HTR-8/SVneo (cell line): ENCODE data around the gene C17orf78.
"Not testable (repeated sequence)": the region's sequence is repeated elsewhere in the genome, so short reads cannot be mapped to it uniquely, and the experiment has no call there.

Experiments used
- DNase-seq: peaks from one replicate; pipeline ENCODE4 v3.0.0; 2011; ENCODE audit warnings: low spot score, mixed read lengths; ENCODE audit not compliant: insufficient read length
- FAIRE-seq: peaks from 2 replicates; lab custom pipeline; 2011; peaks lifted over from hg19 to GRCh38; lab: Jason Lieb, UNC

C17orf78 gene

DNA sequence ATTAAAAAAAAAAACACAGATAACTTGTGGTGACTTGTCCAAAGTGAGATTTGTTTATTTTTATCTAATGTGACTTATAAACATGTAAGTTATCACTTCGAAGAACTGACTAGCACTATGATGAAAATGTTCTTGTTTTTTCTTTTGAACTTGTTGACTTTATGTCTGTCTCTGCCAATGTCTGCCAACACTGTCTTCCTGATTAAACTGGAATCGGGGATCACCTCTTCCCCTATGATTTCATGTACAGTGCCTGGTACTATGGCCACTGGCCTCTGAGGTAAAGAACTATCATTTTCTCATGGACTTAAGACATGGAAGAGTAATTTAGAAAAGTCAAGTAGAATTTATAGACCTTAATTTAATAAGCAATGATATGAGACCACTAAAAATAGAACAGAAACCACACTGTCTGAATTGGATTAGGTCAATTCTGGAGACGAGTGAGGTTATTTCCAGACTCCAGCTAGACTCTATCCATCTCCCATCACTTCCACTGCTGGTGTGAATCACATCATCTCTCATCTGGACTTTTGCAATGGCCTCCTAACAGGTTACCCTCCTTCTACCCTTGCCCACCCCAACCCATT lies 8.9 kb downstream of the C17orf78 start:
- FAIRE-seq, result no peak
- no peak for DNase-seq

DNA sequence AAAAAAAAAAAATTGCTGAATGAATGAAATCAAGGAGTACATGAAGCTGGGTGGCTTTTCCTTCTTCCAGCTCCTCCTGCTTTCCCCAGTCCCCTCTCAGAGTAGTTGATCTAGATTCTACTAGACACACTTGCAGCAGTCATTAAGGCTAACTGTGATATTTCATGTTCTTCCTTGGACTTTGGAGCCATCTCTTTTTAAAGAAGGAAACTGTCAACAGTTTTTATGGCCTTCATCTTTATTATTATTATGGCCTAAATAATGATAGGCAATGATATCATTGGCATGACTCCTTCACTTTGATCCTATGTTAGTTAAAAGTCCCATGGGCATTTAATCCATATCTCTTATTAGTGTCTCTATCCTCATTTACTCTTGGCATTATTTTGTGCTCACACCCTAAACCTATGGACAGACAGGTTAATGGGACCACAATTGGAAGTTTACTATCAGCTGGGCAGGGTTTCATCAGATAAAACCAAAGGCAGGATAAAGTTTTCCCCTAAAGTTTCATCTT lies 9.7 kb downstream of the C17orf78 start:
- DNase-seq (no peak), FAIRE-seq (no peak)

DNA sequence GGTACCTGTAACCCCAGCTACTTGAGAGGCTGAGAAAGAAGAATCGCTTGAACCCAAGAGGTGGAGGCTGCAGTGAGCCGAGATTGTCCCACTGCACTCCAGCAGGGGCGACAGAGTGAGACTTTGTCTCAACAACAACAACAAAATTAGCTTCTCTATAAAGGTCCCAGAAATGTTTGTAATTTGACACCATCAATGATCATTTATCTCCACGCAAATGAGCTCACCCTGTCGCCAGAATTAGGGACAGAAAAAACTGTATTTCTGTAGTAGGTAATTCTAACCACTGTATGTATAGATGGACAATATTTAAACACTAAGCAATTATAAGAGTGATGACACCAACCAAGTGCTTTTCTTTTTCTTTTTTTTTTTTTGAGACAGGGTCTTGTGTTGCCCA lies 10.7 kb downstream of the C17orf78 start:
- FAIRE-seq, result no peak
- no peak for DNase-seq

DNA sequence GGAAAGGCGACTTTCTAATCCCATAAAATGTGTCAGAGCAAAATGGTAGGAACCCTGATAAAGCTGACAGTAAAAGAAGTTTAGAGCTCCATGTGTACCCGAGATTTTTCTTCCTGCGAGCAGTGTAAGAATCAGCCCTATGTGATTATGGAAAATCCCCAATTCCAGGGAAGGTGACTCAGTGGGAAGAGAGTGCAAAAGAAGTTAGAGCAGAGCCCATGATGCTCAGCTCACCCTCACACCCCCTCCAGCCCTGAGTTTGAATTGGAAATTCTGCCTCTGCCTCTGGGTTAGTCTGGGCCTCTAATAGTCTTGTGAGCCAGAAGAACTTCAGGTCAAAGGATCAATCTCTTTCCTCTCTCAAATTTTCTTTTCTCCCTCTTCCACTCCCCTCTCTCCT lies 12.5 kb downstream of the C17orf78 start:
- FAIRE-seq, result no peak

DNA sequence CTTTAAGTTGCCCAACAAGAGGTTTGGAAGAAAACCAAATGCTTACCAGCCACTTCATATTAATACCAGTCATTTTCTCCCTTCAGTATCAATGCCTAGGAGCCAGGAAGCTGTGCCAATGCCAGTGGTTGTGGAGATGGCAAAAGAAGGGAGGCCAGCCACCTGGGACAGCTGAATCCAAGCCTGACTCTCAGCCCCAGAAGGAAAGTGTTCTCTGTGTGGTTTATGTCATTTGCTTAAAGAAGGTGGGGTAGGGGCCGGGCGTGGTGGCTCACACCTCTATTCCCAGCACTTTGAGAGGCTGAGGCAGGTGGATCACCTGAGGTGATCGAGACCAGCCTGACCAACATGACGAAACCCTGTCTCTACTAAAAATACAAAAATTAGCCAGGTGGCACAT lies 13.4 kb downstream of the C17orf78 start:
- FAIRE-seq (no peak), DNase-seq (no peak)

More for the DNA sequence above, 12.5 kb downstream of the C17orf78 start:
- no peak for DNase-seq

DNA sequence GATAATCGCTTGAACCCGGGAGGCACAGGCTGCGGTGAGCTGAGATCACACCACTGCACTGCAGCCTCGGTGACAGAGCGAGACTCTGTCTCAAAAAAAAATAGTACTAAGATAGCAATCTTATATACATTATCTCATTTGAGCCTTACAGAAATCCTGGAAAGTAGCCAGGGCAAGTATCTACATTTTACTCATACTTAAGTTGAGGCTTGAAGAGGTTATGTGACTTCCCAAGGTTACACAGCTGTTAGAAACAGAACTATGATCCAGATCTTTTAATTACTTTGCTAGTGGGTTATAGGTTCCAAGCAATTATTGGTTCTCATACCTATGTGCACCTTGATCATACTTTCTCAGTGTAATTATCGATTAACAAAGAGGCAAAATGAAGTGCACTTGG lies 15.4 kb downstream of the C17orf78 start:
- FAIRE-seq, result no peak
- DNase-seq, result no peak

DNA sequence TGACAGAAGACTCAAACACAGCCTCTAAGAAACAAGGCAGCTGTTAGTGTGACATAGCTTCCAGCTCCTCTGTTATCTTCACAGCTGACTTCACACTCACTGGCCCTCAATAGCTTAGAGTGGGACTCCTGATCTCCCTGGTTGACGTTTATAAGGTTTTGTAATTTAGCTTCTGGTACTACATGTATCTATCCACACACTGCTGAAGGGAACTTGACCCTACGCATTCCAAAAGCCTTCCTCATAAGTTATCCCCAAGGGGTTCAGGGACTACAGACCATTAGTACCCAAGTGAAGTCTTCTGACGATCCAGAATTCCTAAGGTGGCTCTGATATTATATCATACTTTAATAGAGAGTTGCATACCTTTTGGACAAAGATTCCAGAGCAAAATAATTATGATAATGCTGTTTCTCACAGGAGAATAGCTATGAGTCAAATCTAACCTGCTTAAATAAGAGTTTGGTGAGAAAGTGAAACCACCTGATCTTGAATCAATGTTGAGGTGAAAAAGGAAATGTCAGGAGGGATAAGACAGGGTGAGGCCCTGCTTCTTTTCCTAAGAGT lies 16.3 kb downstream of the C17orf78 start:
- DNase-seq (peak; percentile 71), FAIRE-seq (no peak)

DNA sequence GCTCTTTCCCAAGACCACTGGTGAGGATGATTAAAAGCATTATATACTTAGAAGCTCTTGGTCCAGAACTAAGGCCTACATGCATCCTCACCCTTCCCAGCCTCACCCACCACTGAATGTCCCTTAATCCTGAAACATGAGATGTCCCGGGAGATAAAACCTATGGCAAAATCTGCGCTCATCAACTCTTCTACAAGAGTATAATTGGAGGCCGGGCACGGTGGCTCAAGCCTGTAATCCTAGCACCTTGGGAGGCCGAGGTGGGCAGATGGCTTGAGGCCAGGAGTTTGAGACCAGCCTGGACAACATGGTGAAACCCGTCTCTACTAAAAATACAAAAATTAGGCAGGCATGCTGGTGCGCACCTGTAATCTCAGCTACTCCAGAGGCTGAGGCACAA lies 17.6 kb downstream of the C17orf78 start:
- FAIRE-seq (no peak), DNase-seq (no peak)

DNA sequence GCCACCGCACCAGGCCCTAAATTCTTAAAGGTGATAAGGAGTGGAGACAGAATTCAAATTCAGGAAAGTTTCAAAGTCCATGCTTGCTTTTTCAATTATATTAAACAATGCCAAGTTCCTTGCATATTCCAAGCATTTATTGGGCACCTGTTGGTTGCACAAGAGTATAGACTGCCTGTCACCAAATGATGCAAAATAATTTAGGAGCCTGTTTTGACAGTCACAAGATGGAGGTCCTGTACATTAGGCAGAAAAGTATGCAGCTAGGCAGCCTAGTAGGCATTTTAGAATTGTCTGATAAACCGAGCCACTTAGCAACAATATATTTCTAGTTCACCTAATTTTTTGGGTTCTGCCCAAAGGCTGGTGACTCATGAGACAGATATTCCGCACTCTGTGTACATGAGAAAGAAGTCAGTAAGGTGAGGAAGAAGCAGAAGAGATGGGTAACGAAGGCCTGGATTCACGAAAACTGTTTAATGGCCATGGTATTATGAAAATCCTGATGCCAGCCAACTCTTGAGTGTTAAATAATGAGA lies 23.5 kb downstream of the C17orf78 start:
- DNase-seq (no peak), FAIRE-seq (no peak)

DNA sequence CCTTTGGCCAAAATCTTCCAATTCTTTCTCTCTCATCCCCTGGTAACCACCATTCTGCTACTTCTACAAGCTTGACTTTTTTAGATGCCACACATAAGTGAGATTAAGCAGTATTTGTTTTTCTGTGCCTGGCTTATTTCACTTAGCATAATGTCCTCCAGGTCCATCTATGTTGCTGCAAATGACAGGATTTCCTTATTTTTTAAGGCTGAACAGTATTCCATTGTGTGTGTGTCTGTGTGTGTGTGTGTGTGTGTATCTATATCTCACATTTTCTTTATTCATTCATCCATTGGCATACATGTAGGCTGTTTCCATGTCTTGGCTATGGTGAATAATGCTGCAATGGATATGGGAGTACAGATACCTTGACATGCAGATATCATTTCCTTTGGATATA lies 24.7 kb downstream of the C17orf78 start:
- DNase-seq (no peak), FAIRE-seq (no peak)

DNA sequence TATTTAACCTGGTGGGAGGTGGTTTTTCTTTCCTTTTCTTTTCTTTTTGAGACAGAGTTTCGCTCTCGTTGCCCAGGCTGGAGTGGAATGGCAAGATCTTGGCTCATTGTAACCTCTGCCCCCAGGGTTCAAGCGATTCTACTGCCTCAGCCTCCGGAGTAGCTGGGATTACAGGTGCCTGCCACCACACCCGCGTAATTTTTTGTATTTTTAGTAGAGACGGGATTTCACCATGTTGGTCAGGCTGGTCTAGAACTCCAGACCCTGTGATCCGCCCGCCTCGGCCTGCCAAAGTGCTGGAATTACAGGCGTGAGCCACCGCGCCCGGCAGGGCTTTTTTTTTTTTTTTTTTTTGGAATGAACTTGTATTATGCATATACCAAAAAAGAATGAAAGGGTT lies 29.7 kb downstream of the C17orf78 start:
- FAIRE-seq, DNase-seq: not testable (repeated sequence)

DNA sequence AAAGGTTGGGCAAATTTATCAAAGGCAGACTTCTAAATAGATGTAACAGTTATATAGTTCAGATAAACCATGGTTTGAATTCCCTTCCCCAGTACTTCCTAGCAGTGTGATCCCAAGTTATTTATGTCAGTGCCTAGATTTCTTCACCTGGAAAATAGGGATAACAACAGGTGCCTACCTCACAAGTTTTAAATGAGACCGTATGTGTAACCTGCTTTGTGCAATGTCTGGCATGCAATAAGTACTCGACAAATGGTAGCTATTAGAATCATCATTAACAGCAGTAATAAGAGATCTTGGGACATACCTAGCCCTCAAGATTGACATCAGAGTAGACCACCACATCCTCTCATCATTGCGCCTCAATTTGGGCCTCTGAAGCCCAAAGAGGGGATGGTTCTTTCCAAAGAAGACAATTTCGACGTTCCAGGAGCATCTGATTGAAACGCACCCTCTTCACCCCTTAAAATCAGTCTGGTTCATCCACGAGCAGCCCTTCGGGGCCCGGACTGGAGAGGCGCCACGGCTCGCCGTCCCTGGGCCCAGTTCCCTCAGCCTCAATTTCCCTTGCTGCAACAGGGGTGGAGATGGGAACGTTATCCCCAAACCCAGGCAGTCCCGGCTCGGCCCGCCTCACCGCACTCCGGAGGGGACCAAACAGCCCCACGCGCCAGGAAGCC lies 30.3 kb downstream of the C17orf78 start:
- FAIRE-seq (no peak), DNase-seq (no peak)

DNA sequence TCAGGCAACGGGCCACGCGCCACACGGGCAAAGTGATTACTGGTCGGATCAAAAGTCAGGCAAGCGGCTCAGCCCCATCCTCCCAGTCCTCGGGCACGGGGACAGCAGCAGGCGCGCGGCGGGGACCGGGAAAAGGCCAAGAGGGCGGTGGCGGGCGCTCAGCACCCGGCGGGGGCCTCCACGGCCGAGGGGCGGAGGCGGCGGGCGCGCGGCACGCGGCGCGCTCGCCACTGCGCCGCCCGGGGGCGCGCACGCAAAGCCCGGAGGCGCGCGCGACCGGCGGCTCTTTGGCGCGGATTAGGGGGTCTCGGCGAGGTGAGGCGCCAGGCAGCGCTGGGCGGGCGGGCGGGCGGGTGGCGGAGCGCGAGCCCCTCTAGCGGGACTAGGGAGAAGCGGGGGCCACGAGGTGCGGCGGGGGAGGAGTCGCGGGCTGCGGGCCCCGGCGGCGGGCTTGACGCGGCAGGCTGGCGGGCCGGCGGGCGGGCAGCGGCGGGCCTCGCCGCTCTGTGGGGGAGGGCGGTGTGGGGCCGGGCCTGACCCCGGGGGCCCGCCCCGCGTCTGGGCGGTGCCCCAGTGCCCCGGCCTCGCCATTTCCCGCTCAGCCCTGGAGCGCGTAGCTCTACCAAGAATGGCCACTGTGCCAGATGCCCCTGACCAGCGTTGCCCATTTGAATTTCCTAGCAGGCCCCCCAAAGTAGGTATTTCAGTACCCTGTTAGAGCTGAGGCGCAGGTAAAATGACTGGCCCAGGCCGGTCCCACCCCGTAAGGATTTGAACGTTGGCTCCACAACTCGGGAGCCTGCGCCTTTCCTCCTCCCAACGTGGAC lies 31.1 kb downstream of the C17orf78 start, which contains the start of the genes ACACA and TADA2A:
Gene ACACA, minus strand, starts transcription at position 202 of the 827 bp plus-strand sequence. CDS start 537 bp downstream, outside the sequence.
Gene TADA2A, plus strand, starts transcription at position 252 of the 827 bp plus-strand sequence. CDS start 4,480 bp downstream, outside the sequence.
- DNase-seq (peak; percentile 95), FAIRE-seq (no peak)

DNA sequence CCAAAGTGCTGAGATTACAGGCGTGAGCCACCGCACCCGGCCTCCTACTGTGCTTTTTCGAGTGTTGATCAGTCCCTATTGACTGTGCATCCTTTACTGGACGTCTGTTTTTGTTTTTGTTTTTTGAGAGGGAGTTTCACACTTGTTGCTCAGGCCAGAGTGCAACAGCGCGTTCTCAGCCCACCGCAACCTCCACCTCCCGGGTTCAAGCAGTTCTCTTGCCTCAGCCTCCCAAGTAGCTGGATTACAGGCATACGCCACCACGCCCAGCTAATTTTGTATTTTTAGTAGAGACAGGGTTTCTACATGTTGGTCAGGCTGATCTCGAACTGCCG lies 32.3 kb downstream of the C17orf78 start:
- DNase-seq, FAIRE-seq: not testable (repeated sequence)

DNA sequence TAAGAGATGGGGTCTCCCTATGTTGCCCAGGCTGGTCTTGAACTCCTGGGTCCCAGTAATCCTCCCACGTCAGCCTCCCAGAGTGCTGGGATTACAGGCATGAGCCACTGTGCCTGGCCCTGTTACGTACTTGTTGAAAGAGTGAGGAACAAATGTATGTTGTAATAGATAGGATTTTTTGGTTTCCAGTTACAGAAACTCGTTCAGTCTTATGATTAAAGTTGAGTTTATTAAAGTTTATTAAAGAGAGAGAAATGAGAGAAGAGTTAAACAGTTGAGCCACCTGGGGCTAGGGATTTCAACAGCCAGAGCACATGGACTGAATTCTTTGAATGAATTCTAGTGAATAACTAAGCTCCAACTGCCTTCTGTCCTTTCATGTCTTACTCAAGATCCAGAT lies 34.6 kb downstream of the C17orf78 start:
- no peak for DNase-seq
- no peak for FAIRE-seq

DNA sequence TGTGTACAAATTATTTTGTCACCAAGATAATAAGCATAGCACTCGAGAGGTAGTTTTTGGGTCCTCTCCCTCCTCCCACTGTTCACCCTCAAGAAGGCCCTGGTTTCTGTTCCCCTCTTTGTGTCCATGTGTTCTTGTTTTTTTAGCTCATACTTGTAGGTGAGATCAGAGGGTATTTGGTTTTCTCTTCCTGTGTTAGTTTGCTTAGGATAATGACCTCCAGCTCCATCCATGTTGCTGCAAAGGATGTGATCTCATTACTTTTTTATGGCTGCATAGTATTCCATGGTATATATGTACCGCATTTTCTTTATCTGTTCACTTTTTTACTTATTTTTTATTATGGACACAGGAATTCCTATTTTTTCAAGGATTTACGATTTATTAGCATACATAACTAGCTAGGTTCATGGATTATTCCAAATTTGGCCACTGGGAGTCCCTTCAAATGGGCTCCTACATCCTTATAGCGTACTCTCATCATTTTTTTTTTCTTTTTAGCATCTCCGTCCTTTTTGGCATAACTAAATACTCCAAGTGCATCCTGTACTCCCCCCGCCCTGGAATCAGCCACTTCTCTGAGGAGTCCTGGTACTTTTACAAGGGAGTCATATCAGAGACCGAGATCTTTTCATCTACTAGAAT lies 38.2 kb downstream of the C17orf78 start:
- FAIRE-seq (no peak), DNase-seq (no peak)

DNA sequence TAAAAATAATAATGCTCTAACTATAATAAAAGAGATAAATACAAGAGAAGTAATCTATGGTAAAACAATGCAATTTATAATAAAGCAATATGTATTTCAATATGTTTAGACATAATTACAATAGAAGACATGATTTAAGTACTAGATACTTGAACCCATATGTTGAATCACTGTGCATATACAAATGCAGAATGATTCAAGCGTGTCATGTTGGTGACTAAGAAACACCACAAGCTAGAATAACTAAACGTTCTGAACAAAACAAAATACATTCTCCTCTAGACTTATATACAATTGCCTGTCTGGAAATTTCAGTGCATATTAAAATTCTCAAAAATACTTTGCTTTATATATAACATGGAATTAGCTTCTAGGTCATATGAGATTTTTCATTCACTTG lies 42.1 kb downstream of the C17orf78 start:
- FAIRE-seq (no peak), DNase-seq (no peak)

DNA sequence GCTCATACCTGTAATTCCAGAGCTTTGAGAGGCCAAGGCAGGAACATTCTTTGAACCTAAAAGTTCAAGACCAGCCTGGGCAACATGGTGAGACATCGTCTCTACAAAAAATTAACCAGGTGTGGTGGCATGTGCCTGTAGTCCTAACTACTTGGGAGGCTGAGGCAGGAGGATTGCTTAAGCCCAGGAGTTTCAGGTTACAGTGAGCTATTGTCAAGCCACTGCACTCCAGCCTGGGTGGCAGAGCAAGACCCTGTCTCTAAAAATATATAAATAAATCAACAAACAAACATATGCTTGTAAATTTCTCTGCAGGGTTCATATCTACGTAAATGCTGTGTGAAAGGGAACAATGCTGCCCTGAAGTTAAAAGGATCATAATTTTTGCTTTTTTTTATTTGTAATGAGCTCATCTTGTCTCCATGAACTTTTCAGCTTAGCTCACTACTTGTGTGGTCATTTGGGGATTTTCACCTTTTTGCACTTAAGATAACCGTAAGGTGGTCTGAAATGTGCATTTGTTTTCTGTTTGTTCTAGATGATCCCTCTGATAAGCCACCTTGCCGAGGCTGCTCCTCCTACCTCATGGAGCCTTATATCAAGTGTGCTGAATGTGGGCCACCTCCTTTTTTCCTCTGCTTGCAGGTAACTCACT lies 47.3 kb downstream of the C17orf78 start:
- FAIRE-seq, result no peak
- no peak for DNase-seq

DNA sequence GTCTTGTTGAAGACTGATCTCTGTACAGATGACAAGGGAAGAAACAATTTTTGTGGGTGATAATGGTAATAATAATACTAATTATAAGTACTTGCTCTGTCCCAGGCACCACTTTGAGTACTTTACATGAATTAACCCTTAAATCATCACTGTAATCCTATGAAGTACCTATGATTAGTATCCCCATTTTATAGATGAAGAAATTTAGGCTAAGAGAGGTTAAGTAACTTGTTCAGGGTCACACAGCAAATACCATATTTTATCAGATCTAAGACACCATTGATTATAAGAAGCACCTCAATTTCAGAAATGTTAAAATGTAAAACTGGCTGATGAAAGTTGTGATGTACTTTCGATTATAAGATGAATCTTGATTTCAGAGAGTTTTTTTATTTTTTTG lies 49.5 kb downstream of the C17orf78 start:
- no peak for DNase-seq
- no peak for FAIRE-seq
